C1 segment of cervical spinal cord (tissue), 14 donors: ENCODE data around the gene TMSB10.

ENCODE experiments used
- DNase-seq, 14 donors: peaks; one replicate each; lab custom pipeline; 2025; lab: John Stamatoyannopoulos, UW

TMSB10 gene

DNA sequence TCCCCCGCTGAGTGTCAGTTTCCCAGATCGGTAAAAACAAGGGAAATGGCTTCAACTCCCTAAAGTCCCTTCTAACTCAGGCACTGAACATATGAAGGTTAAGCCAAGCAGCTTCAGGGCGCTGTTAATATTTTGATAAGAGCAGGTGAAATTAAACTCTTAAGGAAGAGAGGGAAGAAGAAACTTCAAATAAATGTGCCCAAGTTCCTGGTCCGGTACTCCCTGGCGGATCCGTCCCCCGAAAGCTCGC, 25.1 kb upstream of the TMSB10 start:
- DNase-seq: no peak

DNA sequence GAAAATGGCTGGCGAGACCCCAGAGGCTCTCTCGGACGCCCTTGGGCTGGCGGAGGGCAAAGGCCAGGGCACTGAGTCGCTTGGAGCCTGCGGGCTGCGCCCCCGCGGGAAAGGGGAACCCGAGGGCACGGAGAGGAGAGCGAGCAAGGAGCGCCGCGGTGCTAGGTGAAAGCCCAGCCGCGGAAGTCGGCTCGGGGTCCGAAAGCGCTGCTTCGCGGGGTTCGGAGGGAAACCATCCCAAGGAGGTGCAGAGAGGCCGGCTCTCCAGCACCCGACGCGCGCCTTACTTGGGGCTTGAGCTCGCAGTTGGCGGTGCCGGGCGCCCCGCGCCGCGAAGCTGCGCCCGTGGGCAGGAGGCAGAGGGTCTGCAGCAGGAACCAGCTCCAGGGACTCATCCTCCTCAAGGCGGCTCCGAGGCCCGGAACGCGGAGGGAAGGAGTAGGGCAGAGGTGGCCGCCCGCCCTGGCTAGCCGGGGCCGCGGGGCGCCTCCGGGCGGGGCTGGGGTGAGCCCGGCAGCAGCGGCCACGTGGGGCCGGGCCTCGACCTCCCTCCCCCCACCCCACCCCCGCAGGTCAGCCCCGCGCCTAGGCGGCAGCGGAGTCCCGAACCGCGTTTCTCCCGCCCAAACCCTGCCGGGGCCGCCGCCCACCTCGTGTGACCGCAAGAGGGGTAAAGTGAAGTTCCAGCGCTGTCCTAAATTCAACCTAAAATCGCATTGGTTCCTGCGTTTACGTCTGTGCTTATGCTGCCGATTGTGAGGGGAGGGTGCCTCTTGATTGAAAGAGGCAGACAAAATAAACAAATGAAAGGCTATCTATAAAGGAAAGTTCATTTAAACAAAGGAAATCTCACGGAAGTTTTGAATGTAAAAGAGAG, 24.6 kb upstream of the TMSB10 start, which contains the start of gene TRABD2A:
Gene TRABD2A (minus strand): TSS at position 440 of the 877 bp plus-strand sequence. CDS start 45 bp downstream, at position 395.
- DNase-seq: peak in 1 of 14 donors; percentile 11

DNA sequence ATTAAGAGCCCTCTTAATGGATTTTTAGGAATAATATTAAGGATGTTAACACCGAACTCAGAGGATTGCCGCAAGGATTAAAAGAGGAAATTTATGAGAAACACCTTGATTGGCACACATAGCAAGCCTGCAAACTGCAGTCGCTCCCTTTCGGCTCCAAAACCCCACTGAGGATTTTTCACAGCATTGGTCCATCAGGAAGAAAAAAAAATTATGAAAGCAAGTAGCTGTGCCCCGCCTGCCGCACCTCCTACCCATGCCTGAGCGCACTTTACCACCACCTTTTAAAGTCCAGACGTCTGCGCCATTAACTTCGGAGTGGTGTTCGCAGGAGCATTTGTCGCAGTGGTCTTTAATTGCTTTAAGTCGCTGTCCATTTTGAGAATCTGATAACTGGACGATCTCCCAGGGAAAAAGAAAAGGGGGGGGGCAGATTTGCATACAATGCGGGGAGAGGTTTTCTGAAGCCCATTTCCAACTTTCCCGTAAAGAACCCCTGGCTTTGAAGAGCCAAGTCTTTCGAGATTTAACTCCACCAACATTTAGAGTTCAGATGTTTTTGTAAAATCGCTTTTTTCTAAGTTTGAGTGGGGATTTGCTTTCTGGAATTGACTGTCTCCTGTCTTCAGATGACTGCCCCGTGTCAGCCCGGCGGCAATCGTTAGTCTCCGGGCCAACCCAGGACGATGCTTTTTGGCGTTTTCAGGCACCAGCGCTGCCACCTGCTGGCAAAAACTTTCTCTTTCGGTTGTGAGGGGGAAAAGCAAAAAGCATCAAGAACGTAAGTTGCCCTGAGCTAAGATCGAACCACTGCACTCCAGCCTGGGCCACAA, 23.7 kb upstream of the TMSB10 start:
- peak in 12 of 14 donors; percentile 8 to 67 (median 38) for DNase-seq

DNA sequence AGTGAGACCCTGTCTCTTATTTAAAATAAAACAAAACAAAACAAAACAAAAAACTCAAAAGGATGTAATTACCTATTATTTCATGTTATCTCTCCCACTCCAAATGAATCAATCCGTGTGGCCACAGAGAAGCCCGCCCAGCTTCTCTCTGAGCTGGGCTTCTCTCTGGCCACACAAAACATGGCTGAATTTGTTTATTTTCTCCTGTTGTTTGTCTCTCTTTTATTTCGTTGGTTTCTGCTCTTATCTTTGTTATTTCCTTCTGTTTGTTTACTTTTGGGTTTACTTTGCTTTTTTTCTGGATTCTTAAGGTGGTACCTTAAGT, 23.1 kb upstream of the TMSB10 start:
- DNase-seq: no peak

DNA sequence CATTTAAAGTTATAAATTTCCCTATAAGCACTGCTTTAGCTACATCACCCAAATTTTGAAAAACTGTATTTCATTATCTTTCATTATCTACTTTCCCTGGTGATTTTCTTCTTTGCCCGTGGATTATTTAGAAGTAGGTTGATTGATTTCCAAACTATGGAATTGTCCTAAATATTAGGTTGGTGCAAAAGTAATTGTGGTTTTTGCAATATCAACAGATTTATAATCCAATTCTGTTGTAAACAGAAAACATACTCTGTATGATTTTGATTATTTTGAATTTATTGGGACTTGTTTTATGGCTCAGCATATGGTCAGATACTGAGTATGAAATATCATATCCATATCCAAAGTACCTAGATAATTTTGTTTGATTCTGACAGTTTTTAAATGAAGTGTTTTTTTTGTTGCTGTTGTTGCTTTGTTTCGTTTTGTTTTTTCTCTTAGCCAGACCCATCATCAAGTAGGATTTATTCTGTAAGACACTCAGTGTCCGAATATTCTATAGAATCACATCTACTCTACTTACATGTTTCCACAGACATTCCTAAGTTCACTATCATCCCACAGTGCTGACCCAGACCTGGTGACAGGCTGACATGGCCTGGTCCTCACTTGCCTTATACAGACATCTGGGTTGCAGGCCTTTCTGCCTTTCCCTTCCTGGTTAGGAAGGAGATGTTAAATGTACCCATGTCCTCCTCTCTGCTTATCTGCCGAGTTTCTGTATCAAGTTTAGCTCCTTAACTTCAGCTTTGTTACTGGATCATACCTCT, 22.5 kb upstream of the TMSB10 start:
- DNase-seq: no peak

DNA sequence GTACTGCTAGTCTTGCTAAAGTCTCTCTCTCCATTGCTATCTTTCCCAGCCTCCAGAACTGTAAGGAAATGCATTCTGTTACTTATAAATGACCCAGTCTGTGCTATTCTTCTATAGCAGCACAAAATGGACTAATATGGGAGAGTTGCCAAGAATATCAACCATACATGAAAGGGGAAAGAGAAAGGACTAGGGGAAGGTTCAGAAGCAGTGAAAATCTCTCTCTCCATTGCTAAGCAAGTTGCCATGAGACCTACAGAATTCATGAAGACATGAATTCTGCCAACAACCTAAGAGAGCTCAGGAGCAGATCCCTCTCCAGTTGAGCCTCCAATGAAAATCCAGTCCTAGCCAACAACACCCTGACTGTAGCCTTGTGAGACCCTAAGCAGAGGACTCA, 21.0 kb upstream of the TMSB10 start:
- no peak for DNase-seq

DNA sequence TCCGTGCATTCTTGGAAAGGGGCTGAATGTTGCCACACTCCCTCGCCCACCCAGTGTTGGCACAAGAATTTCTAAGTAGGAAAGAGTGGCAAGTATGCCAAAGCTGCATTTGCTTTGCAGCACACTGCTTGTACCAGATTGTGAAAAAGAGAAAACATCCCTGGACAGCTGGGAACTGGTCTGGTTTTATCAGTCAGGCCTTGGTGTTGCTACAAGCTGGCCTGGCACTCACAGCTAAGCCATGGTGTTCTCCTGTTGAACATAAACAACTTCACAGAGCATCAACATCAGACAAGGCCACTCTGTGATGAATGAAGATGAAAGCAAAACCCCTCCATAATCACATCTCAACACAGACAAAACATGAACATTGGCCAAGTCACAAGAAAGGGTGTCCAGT, 20.3 kb upstream of the TMSB10 start:
- DNase-seq: no peak

DNA sequence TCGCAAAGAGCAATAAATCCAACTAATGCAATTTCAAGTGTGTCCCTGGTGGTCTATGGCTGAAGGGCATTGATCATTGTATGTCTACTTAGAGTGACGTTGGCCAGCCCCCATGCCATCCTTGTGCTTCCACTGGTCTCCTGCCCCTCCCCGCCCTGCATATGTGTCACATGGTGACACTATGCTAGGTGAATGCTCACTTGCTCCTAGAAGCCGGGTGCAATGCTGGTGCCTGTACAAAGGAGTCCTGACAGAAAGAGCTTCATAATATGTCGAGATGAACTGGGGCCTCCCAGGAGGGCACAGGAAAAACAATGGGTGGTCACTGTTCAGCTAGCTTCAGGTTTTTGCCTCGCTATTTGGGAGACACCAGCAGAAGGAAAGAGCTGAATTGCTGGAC, 18.7 kb upstream of the TMSB10 start:
- DNase-seq: no peak

DNA sequence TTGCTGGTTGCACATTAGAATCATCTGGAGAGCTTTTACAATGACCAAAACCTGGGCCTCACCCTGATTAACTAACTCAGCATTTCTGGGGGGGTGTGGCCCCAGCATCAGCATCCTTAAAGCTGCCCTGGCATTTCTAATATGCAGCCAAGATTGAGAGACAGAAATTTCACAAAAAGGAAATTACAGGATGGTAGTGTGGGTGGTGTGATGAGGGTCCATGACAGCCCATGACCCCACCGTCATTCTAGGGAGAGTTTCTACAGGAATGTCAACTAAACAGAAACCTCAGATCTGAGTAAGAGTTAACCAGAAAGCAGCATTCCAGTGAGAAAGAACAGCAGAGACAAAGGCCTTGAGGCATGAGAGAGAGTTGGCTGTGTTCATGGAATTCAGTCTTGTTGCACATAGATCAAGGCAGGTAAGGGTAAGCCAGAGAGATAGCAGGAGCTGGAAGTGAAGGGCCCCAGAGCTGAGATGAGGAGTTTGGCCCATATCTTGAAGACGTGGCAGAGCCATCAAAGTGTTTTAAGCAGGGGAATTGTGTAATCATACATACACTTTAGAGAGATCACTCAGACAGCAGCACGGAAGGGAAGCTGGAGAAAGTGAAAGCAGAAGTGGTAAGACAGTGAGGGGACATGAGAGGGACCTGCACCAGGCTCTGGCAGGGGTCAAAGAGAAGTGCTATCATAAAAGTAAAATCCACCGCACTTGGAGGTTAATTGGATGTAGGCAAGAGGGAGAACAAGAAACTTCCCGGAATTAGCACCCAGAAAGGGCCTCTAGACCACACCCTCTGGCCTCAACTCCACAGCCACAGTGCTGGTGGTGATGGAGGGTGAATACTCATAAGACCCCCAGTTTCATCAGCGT, 16.8 kb upstream of the TMSB10 start:
- DNase-seq: peak in 4 of 14 donors; percentile 15 to 36 (median 23)

DNA sequence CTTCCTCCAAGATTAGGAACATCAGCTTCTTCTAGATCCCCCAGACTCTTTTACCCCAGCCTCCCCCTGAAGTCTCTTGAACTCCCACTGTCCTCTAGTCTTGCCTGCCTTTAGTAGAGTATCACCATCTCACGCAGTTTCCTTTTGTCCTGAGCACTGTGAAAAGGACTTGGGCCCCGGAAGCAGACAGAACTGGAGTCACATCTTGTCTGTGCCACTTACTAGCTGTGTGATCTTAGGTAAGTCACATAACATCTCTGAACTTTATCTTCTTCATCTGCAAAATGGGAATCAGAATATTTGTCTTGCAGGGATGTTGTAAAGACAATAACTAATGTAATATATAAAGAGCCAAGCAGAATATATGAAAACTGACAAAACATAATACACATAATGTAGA, 16.1 kb upstream of the TMSB10 start:
- DNase-seq: no peak

DNA sequence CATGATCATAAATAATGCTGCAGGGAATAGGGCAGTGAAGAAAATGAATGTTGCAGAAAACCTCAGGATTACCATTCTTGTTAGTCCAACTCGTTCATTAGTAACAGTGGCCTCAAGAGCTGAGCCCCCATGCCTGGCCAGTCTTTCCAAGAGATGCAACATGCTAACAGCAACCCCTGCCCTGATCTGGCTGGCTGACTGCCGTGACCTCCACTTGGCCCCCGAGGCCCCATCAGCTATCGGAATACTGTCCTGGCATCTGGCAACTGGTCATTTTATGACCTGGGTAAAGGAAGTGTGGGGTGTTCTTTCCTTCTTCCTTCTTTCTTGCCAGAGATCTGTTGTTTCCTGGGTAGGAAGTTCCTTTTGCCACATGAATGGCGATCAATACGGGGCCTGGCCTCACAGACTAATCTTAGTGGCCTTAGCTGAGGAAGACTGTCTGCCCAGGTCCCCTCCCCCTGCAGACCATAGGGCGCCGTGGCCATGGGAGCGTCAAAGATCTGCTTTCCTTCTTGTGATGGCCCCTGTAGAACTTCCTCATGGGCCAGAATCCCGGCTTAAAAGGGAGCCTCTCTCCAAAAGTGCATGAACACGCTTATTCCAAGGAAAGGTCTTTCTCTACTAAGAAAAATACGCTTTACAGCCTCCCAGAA, 14.0 kb upstream of the TMSB10 start:
- no peak for DNase-seq

DNA sequence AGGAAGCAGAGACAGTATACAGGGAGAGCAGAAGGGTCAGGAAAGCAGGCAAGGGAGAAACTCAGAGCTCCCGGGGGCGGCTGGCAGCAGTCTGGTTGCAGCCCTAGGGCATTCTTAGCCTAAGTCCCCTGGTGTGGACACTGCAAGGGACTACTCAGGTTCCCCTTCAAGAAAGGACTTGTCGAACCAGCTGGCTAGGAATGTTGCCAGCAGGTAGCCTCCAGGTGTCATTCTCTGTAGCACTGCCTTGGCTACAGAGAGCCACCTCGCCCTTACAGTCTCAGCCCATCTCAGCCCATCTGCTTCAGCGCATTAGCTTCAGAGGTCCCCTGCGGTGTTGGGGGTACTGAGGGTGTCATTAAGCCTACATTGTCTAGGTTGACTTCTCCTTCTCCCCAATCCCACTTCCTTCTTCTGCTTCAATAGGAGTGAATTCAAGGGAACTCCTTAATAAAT, 11.3 kb upstream of the TMSB10 start:
- DNase-seq: no peak

DNA sequence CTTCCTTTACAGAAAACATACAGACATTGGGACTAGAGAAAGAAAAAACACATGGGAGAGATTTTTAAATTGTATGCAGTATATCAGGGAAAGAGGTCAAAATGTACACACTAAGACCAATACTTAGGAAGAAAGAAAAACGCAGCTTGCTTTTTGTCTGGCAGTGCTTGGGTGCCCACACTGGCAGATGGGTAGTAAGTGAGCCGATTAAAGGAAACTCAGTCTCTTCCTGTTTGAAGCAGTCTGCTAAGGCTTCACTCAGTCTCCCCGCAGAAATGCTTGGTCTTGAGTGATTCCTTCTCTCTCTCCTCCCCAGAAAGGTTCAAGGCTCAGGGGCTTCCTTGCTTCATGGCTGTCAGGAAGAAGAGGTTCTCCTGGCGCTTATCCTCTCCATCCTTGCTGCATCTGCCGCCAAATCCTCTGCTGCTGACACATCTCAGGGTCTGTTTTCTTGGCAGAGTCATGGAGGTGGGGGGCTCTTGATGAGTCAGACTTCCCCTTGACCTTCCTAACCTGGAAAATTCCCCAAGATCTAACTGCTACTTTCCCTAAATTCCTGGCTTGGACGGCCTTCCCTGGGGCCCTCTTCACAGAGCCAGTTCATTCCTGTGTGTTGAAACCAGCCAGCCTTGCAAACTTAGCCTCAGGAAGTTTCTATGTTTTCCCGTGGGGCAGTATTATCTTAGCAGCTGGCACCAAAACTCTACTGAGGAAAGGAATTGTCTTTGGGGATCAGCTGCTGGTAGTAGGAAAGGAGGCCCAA, 10.5 kb upstream of the TMSB10 start:
- no peak for DNase-seq

DNA sequence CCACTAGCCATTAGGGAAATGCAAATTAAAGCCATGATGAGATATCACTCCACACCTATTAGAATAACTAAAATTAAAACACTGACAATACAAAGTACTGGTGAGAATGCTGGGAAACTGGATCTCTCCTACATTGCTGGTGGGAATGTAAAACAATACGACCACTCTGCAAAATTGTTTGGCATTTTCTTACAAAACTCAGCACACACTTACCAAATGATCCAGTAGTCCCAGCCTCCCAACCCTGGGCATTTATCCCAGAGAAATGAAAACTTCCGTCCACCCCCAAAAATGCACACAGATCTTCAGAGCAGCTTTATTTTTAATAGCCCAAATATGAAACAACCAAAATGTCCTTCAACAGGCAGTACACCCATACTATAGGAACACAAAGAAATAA, 8.9 kb upstream of the TMSB10 start:
- no peak for DNase-seq

DNA sequence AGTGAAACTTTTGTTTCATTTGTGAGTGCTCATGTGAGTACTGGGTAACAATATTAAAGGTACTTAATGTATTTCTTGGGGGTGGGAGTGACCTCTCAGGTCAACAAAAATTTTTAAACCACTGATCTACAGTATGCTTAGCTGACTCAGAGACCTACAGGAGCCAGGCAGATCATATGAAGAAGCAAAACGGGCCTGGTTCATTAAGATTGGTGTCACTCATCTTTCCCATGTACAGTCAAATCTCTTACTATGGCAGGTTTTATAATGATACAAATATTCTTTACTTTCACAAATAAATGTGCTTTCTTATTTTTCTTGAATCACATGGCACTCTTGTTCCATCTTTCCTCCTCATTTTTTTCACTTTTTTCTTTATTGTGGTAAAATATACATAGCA, 7.7 kb upstream of the TMSB10 start:
- DNase-seq: no peak

DNA sequence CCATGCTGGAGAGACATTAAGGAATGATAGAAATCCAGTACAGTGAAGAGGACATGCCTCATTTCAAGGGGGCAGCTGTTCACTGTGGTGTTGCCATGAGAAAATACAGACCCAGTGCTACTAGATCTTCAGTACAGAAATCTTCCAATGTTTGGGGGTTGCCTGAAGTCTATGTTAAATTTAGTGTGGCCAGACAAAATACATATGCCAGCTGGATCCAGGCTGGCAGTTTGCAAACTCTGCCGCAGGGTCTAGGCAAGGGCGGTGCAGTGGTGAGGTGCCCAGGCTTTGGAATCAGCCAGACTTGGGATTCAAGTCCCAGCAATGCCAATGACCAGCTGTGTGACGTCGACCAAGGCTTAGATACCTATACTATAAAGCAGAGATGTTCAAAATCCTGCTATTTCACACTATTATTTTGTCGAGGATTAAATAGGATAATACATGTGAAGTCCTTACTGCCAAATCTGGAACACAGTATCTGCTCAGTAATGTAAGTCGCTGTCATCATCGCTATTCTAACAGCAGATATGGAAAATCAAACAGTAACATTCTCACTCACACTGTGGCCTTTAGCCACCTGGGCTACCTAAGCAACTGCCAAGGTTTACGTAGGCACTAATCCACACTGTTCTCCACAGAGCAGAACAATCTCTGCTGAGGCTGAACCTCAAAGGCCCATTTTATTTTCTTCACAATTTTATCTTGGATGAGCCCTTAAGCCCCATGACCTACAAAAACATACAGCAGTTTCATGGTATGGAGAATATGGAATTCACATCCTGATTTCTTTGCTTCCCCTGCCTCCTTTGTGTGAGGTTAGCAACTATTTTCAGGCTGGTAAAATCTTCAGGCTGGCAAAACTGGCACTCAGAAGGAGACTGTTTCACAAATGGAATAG, 5.9 kb upstream of the TMSB10 start:
- peak in 1 of 14 donors; percentile 18 for DNase-seq

DNA sequence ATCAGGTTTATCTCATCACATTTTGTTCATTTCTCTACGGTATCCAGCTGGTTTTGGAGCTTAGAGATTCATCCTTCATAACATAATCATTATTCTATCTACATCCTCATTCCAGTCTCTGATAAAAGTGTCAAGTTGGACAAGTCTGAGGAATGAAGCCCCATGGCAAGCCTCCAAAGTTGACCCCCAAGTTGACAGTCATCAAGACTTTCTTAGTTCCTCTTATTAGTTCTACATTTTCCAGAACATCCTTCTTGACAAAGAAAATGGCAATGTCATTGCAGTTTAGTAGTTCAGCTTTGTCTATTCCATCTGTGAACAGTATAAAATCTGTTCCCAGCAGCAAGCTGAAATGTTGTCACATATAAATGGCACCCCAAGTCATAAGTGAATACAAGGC, 4.5 kb upstream of the TMSB10 start:
- DNase-seq: no peak

DNA sequence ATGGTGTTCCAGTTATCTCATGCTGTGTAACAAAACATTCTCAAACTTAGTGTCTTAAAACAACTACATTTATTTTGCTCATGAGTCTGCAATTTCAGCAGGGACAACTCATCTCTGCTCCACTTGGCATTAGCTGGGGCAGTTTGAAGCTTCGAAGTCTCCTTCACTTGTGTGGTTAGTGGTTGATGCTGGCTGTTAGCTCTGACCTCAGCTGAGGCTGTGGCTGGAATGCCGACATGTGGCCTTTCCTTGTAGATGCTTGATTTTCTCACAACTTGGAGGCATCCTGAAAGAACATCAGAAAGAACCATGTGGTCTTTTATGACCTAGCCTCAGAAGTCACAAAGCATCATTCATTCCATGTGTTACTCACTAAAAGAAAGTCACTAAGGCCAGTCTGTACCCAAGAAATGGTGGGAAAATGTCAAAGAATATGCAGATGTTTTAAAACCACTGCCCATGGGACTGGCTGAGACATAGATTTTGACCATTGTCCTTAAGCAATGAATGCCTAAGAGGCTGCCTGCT, 3.8 kb upstream of the TMSB10 start:
- DNase-seq: no peak

DNA sequence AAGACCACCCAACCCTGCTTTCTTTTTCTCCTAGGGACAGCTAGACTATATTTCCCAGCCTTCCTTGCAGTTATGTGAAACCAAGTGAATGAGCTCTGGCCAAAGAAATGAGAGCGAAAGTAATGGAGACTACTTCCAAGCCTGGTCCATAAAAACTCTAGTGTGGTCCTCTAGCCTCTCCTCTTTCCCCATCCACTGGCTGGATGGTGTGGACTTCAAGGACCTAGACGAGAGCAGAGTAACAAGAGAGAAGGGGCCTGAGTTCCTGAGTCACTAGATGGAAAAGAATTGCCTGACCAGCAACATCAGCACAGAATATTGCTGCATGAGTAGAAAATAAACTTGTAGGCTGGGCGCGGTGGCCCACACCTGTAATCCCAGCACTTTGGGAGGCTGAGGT, 2.9 kb upstream of the TMSB10 start:
- DNase-seq: no peak
